Chondrocyte (in vitro differentiated cells): Measurements from ENCODE around the gene CCN6. TPM values are rescaled to one million over a fixed set of nuclear protein-coding genes. Genes with fewer than 3 reads are reported as not detected.

Experiments
- DNase-seq: peaks from one replicate; pipeline ENCODE4 v3.0.0; 2021; ENCODE audit warnings: mixed read lengths, low spot score
- H3K27ac Mint-ChIP-seq: one replicate; pipeline ENCODE4 v1.8.0; 2021; ENCODE audit warnings: mild to moderate bottlenecking, moderate library complexity, mixed read lengths; ENCODE audit not compliant: unreplicated experiment
- H3K27me3 Mint-ChIP-seq: 2 replicates; pipeline ENCODE4 v1.8.0; 2021; ENCODE audit warnings: low read depth, mixed read lengths
- H3K36me3 Mint-ChIP-seq: 2 replicates; pipeline ENCODE4 v1.8.0; 2021; ENCODE audit warnings: low read depth, mixed read lengths
- H3K4me1 Mint-ChIP-seq: 2 replicates; pipeline ENCODE4 v1.8.0; 2021; ENCODE audit warnings: low read depth, mild to moderate bottlenecking, mixed read lengths
- H3K4me3 Mint-ChIP-seq: one replicate; pipeline ENCODE4 v1.8.0; 2021; ENCODE audit warnings: mild to moderate bottlenecking, moderate library complexity, mixed read lengths; ENCODE audit not compliant: unreplicated experiment
- H3K9me3 Mint-ChIP-seq: 2 replicates; pipeline ENCODE4 v1.8.0; 2021; ENCODE audit warnings: low read depth, mixed read lengths
- CTCF ChIP-seq: fragments of 200-600 bp; sonication (generic); IDR thresholded peaks from 2 replicates; pipeline ENCODE4 v1.5.0; 2021; ENCODE audit warnings: antibody characterized with exemption, mild to moderate bottlenecking, moderate library complexity
- total RNA-seq: library from RNA; stranded (reverse); gene quantifications from 3 replicates; pipeline ENCODE4 v1.2.1, GENCODE V29; 2021

CCN6 gene
- total RNA-seq, 1 donor from 2014 or later, result not detected

GRCh38 chr6:112021691-112022310, 32.1 kb upstream of the CCN6 start:
- H3K27me3 Mint-ChIP-seq, result no peaks in the 10 kb centered on the region
- no peak for DNase-seq
- TF ChIP-seq CTCF, result no peak
- peaks cover 4% of the 10 kb centered on the region for H3K36me3 Mint-ChIP-seq
- H3K4me3 Mint-ChIP-seq, result no peak overlapping the region
- H3K27ac Mint-ChIP-seq, result no peak overlapping the region
- H3K9me3 Mint-ChIP-seq, result peaks cover 13% of the 10 kb centered on the region
- peaks cover 17% of the 10 kb centered on the region for H3K4me1 Mint-ChIP-seq

- DNase-seq, result no peak
- Mint-ChIP-seq H3K27me3 (no peaks in the 10 kb centered on the region), H3K4me1 (peaks cover 17% of the 10 kb centered on the region), H3K4me3 (no peak overlapping the region), H3K36me3 (peaks cover 4% of the 10 kb centered on the region), H3K9me3 (peaks cover 13% of the 10 kb centered on the region), H3K27ac (no peak overlapping the region)
- no peak for TF ChIP-seq CTCF
Measured at GRCh38 chr6:112022749-112023148, 31.2 kb upstream of the CCN6 start.

GRCh38 chr6:112024464-112024863, 29.4 kb upstream of the CCN6 start:
- no peak overlapping the region for H3K27ac Mint-ChIP-seq
- no peak for DNase-seq
- H3K9me3 Mint-ChIP-seq, result peaks cover 13% of the 10 kb centered on the region
- H3K36me3 Mint-ChIP-seq, result peaks cover 4% of the 10 kb centered on the region
- H3K27me3 Mint-ChIP-seq, result no peaks in the 10 kb centered on the region
- TF ChIP-seq CTCF, result no peak
- no peak overlapping the region for H3K4me3 Mint-ChIP-seq
- H3K4me1 Mint-ChIP-seq, result peaks cover 3% of the 10 kb centered on the region

- no peaks in the 10 kb centered on the region for H3K27me3 Mint-ChIP-seq
- H3K9me3 Mint-ChIP-seq, result peaks cover 13% of the 10 kb centered on the region
- H3K36me3 Mint-ChIP-seq, result peaks cover 4% of the 10 kb centered on the region
- H3K4me1 Mint-ChIP-seq, result peaks cover 2% of the 10 kb centered on the region
- no peak for TF ChIP-seq CTCF
- no peak for DNase-seq
- no peak overlapping the region for H3K27ac Mint-ChIP-seq
- no peak overlapping the region for H3K4me3 Mint-ChIP-seq
Measured at GRCh38 chr6:112026933-112027332, 27.0 kb upstream of the CCN6 start.

- Mint-ChIP-seq H3K27me3 (no peaks in the 10 kb centered on the region), H3K4me1 (peaks cover 2% of the 10 kb centered on the region), H3K27ac (no peak overlapping the region), H3K4me3 (no peak overlapping the region), H3K9me3 (peaks cover 13% of the 10 kb centered on the region), H3K36me3 (peaks cover 4% of the 10 kb centered on the region)
- DNase-seq, result no peak
- TF ChIP-seq CTCF, result no peak
Measured at GRCh38 chr6:112027942-112028674, 25.8 kb upstream of the CCN6 start.
